Left lung (tissue), 10 donors: Measurements from ENCODE around the gene MTAP. TPM values are rescaled to one million over a fixed set of nuclear protein-coding genes. Genes with fewer than 3 reads are reported as not detected.

Source experiments
- ATAC-seq: fragments of 200-7000 bp; cut with Tn5 transposase; one replicate; pipeline ENCODE4 v1.9.1; 2020; ENCODE audit warnings: moderate library complexity
- DNase-seq, 4 donors: peaks; one replicate each; pipeline ENCODE4 v3.0.0-alpha.2; 2013 to 2020
- H3K27ac ChIP-seq, 2 donors: fragments of 200-600 bp; sonication (generic) in 1 of 2; one replicate each; pipeline versions ENCODE4 v1.5.0 to v1.8.0; 2020 to 2021
- H3K27me3 ChIP-seq, 2 donors: fragments of 200-600 bp; sonication (generic) in 1 of 2; one replicate each; pipeline versions ENCODE4 v1.5.0 to v1.8.0; 2020 to 2021
- H3K36me3 ChIP-seq, 2 donors: fragments of 200-600 bp; sonication (generic) in 1 of 2; one replicate each; pipeline versions ENCODE4 v1.5.0 to v1.8.0; 2020 to 2021
- H3K4me1 ChIP-seq, 2 donors: fragments of 200-600 bp; one replicate each; pipeline ENCODE4 v1.8.0; 2021
- H3K4me3 ChIP-seq, 2 donors: fragments of 200-600 bp; sonication (generic) in 1 of 2; one replicate each; pipeline versions ENCODE4 v1.5.0 to v1.8.0; 2020 to 2021; ENCODE audit warnings: mild to moderate bottlenecking in 1 of 2
- H3K9me3 ChIP-seq, 2 donors: fragments of 200-600 bp; sonication (generic) in 1 of 2; one replicate each; pipeline versions ENCODE4 v1.5.0 to v1.8.0; 2020 to 2021
- intact Hi-C, 2 donors: fragments of 100-400 bp; cut with DNase I; formaldehyde crosslinking; loops; one replicate each; pipeline versions ENCODE4 v1.11.2 to v1.14.2; 2022
- polyA plus RNA-seq, 6 donors: library from polyadenylated mRNA; unstranded; fragments of 120-200 nt; gene quantifications; one replicate each; pipeline ENCODE4 v1.2.1, GENCODE V29; 2013; ENCODE audit not compliant: insufficient read length in 6 of 6
- total RNA-seq, 2 donors: library from RNA; stranded (reverse); fragmentation: NEBNext Ultra II Directional; extraction: Animal tissue kit (Norgen Biotek cat#: 25700); gene quantifications; one replicate each; pipeline ENCODE4 v1.2.1, GENCODE V29; 2021
- TF ChIP-seq, protein P1 (sequence below), 2 donors: fragments of 200-600 bp; sonication (generic) in 1 of 2; IDR thresholded peaks; one replicate each; pipeline versions ENCODE4 v1.5.0 to v1.8.0; 2021; ENCODE audit warnings: antibody characterized with exemption in 2 of 2
- donor health status: DM: no; HTN: yes; CAD: no.
- donor health status: DM: no; HTN: no; CAD: no.

MTAP gene
- total and polyA plus RNA-seq, 8 donors: 34.0 to 44.6 (median 36.7) TPM

DNA sequence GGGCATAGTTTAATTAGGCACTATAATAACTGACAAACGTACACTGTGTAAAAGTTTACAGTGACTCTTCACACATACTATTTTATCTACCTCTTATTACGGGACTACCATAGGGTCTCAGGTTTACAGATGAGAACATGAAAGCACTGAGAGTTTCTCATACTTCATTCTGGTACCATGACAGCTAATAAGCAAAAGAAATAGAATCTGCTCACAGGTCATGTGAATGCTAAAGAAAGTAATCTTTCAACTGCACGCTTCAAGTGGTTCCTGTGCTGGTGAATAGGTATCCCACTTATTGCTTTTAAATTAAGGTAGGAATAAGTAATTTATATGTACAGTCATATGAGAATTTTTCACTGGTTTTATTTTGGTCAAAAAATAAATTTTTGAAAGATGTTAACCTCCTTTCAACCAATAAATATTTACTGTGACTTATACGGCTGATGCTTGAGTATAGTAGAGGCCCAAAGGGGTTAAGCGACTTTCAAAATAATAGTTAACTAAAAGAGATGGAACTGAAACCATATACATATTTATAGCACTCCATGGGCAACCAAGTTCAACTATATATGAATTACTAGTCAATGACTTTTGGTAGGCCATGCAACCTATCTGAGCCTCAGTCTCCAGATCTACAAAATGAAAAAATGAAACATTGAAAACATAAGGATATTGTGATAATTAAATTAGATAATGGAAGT is 183.7 kb downstream of the MTAP start:
- intact Hi-C loops: no loop called here
- Histone ChIP-seq H3K9me3 (no peaks in the 10 kb centered on the region), H3K4me3 (no peak overlapping the region), H3K4me1 (no peaks in the 10 kb centered on the region), H3K36me3 (no peaks in the 10 kb centered on the region), H3K27me3 (peaks cover 95 to 98% of the 10 kb centered on the region in 2 donors), H3K27ac (no peak overlapping the region)
- DNase-seq (no peak), ATAC-seq (no peak)
- TF ChIP-seq, protein P1, sequence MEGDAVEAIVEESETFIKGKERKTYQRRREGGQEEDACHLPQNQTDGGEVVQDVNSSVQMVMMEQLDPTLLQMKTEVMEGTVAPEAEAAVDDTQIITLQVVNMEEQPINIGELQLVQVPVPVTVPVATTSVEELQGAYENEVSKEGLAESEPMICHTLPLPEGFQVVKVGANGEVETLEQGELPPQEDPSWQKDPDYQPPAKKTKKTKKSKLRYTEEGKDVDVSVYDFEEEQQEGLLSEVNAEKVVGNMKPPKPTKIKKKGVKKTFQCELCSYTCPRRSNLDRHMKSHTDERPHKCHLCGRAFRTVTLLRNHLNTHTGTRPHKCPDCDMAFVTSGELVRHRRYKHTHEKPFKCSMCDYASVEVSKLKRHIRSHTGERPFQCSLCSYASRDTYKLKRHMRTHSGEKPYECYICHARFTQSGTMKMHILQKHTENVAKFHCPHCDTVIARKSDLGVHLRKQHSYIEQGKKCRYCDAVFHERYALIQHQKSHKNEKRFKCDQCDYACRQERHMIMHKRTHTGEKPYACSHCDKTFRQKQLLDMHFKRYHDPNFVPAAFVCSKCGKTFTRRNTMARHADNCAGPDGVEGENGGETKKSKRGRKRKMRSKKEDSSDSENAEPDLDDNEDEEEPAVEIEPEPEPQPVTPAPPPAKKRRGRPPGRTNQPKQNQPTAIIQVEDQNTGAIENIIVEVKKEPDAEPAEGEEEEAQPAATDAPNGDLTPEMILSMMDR (IDR thresholded peaks at IDR 0.05): no peak

Other genes starting within 250 kb of the MTAP start
- 1 to 10 TPM; 1.2 to 1.6 TPM for gene CDKN2A, start 191.8 kb downstream of the MTAP start, total RNA-seq
- gene CDKN2A, start 191.8 kb downstream of the MTAP start, polyA plus RNA-seq: under 1 TPM in 2 of 6 donors, not detected in 4; 0.30 to 0.35 TPM
- gene CDKN2B-AS1, start 192.2 kb downstream of the MTAP start, total RNA-seq: 1 to 10 TPM in 1 of 2 donors, under 1 TPM in 1; 0.58 to 1.6 TPM
- under 1 TPM; 0.18 to 0.41 (median 0.28) TPM for gene CDKN2B-AS1, start 192.2 kb downstream of the MTAP start, polyA plus RNA-seq
- gene CDKN2B, start 206.7 kb downstream of the MTAP start, total RNA-seq: 10 to 100 TPM; 17.0 to 75.6 TPM
- gene CDKN2B, start 206.7 kb downstream of the MTAP start, polyA plus RNA-seq: under 1 TPM in 5 of 6 donors, not detected in 1; 0.06 to 0.15 (median 0.10) TPM